Measurements from ENCODE around the gene HK2.

GRCh38 chr2:74890711-74891110, 56.8 kb downstream of the HK2 start:
- no peak for TF ChIP-seq CTCF (IDR thresholded peaks at IDR 0.05; ENCODE audit: extremely low read depth in 1 of 2, insufficient read depth in 1 of 2, low read depth in 1 of 2, low read length in 2 of 2)
- no peak for TF ChIP-seq MAX (IDR thresholded peaks at IDR 0.05; ENCODE audit: insufficient read depth, insufficient read length)
- no peak for TF ChIP-seq POLR2AphosphoS5 (IDR thresholded peaks at IDR 0.05; ENCODE audit: insufficient read depth, low read depth, low read length)
- TF ChIP-seq POLR2A (IDR thresholded peaks at IDR 0.05; ENCODE audit: low read depth, low read length), result no peak
- no peak for TF ChIP-seq JUN (IDR thresholded peaks at IDR 0.05; ENCODE audit: borderline replicate concordance, insufficient read depth, insufficient read length, low read depth)
- no peak for TF ChIP-seq EZH2 (IDR thresholded peaks at IDR 0.05; ENCODE audit: borderline replicate concordance, low read depth, low read length, severe bottlenecking)
- TF ChIP-seq MYC (IDR thresholded peaks at IDR 0.05; ENCODE audit: low read depth, low read length), result no peak
